OCI-LY1 (cell line): Measurements from ENCODE around the gene GALNT17.

Experiments
- H2AFZ ChIP-seq: fragments of 200-600 bp; sonication (generic), shearing (Covaris generic); 2 replicates; pipeline ENCODE4 v1.6.0; 2014; ENCODE audit warnings: antibody characterized with exemption, mild to moderate bottlenecking, low read length
- H3F3A ChIP-seq: fragments of 200-600 bp; sonication (generic), shearing (Covaris generic); 2 replicates; pipeline ENCODE4 v1.6.0; 2014; ENCODE audit warnings: mild to moderate bottlenecking, antibody characterized with exemption, low read length, moderate library complexity; ENCODE audit not compliant: insufficient read depth
- H3K27ac ChIP-seq: fragments of 200-600 bp; sonication (generic); 2 replicates; pipeline ENCODE4 v1.5.1; 2014; ENCODE audit warnings: low read length, mixed run types, mild to moderate bottlenecking, low read depth; ENCODE audit not compliant: poor library complexity, severe bottlenecking
- H3K27me3 ChIP-seq: fragments of 200-600 bp; sonication (generic); 2 replicates; pipeline ENCODE4 v1.6.0; 2014; ENCODE audit warnings: antibody characterized with exemption, mild to moderate bottlenecking, low read length, moderate library complexity; ENCODE audit not compliant: insufficient read depth
- H3K36me3 ChIP-seq: fragments of 200-600 bp; sonication (generic); 2 replicates; pipeline ENCODE4 v1.6.1; 2014; ENCODE audit warnings: mild to moderate bottlenecking, antibody characterized with exemption, low read length, moderate library complexity, mixed read lengths; ENCODE audit not compliant: insufficient read depth
- H3K4me1 ChIP-seq: fragments of 200-600 bp; sonication (generic); 2 replicates; pipeline ENCODE4 v1.5.1; 2014; ENCODE audit warnings: mild to moderate bottlenecking, low read length, moderate library complexity; ENCODE audit not compliant: insufficient read depth, severe bottlenecking
- H3K4me2 ChIP-seq: fragments of 200-600 bp; sonication (generic), shearing (Covaris generic); 2 replicates; pipeline ENCODE4 v1.6.1; 2014; ENCODE audit warnings: low read length
- H3K4me3 ChIP-seq: fragments of 200-600 bp; sonication (generic); 2 replicates; pipeline ENCODE4 v1.5.1; 2014; ENCODE audit warnings: low read length, low read depth, mild to moderate bottlenecking, mixed read lengths; ENCODE audit not compliant: poor library complexity, severe bottlenecking
- H3K79me2 ChIP-seq: fragments of 200-600 bp; shearing (Covaris generic); 2 replicates; pipeline ENCODE4 v1.6.1; 2016; ENCODE audit warnings: mixed run types, low read length, mixed read lengths; ENCODE audit not compliant: insufficient read depth
- H3K9ac ChIP-seq: fragments of 200-600 bp; sonication (generic), shearing (Covaris generic); 2 replicates; pipeline ENCODE4 v1.6.1; 2014; ENCODE audit warnings: mild to moderate bottlenecking, low read length, mixed read lengths
- H3K9me2 ChIP-seq: fragments of 200-600 bp; sonication (generic), shearing (Covaris generic); 2 replicates; pipeline ENCODE4 v1.6.1; 2014; ENCODE audit warnings: low read depth, mild to moderate bottlenecking, low read length, mixed read lengths
- H3K9me3 ChIP-seq: fragments of 200-600 bp; shearing (Covaris generic); 2 replicates; pipeline ENCODE4 v1.6.1; 2014; ENCODE audit warnings: low read length, mixed read lengths
- H4K20me1 ChIP-seq: fragments of 200-600 bp; sonication (generic), shearing (Covaris generic); 2 replicates; pipeline ENCODE4 v1.6.0; 2016; ENCODE audit warnings: mild to moderate bottlenecking, low read length; ENCODE audit not compliant: insufficient read depth
- EZH2 ChIP-seq: fragments of 200-600 bp; sonication (generic), shearing (Covaris generic); IDR thresholded peaks from 2 replicates; pipeline ENCODE4 v1.8.0; 2017; ENCODE audit warnings: borderline replicate concordance, mixed run types, mild to moderate bottlenecking, antibody characterized with exemption, low read length, moderate library complexity, mixed read lengths
- TF ChIP-seq, protein P1 (sequence below): fragments of 200-600 bp; sonication (generic), shearing (Covaris generic); IDR thresholded peaks from 2 replicates; pipeline ENCODE4 v1.5.1; 2017; ENCODE audit warnings: mild to moderate bottlenecking, antibody characterized with exemption, low read length, moderate library complexity, mixed read lengths

GALNT17 gene

DNA sequence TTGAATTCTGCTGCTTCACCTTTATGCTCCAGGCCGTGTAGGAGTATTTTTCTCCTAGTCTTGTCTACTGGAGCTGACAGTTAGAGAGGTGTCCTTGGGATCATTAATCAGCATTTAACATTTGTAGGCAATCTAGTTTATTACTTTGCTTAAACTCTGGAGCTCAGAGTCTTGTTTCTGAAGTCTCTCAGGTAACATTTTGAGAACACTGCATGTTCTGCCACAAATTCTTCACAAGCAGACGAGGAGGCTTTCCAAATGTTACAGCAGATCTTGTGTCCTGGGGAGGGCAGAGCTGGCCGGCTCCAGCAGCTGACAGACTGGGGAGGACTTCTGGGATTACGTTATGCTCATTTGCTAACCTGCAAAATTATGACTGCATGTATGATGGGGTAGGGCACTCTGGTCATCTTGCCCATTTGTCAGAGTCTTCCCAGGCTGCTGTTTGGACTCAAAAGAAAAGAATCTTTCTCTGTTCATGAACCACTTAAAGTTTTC is 50.5 kb downstream of the GALNT17 start:
- Histone ChIP-seq H3K27ac (no peak overlapping the region), H3K4me2 (no peak overlapping the region), H3K79me2 (no peaks in the 10 kb centered on the region), H3F3A (no peaks in the 10 kb centered on the region), H3K4me1 (no peaks in the 10 kb centered on the region), H3K9me3 (no peaks in the 10 kb centered on the region), H4K20me1 (no peaks in the 10 kb centered on the region), H3K9me2 (no peaks in the 10 kb centered on the region), H2AFZ (no peak overlapping the region), H3K27me3 (no peaks in the 10 kb centered on the region), H3K9ac (no peak overlapping the region), H3K4me3 (no peak overlapping the region), H3K36me3 (no peaks in the 10 kb centered on the region)
- no peak for TF ChIP-seq EZH2
- TF ChIP-seq, protein P1, sequence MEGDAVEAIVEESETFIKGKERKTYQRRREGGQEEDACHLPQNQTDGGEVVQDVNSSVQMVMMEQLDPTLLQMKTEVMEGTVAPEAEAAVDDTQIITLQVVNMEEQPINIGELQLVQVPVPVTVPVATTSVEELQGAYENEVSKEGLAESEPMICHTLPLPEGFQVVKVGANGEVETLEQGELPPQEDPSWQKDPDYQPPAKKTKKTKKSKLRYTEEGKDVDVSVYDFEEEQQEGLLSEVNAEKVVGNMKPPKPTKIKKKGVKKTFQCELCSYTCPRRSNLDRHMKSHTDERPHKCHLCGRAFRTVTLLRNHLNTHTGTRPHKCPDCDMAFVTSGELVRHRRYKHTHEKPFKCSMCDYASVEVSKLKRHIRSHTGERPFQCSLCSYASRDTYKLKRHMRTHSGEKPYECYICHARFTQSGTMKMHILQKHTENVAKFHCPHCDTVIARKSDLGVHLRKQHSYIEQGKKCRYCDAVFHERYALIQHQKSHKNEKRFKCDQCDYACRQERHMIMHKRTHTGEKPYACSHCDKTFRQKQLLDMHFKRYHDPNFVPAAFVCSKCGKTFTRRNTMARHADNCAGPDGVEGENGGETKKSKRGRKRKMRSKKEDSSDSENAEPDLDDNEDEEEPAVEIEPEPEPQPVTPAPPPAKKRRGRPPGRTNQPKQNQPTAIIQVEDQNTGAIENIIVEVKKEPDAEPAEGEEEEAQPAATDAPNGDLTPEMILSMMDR: no peak

DNA sequence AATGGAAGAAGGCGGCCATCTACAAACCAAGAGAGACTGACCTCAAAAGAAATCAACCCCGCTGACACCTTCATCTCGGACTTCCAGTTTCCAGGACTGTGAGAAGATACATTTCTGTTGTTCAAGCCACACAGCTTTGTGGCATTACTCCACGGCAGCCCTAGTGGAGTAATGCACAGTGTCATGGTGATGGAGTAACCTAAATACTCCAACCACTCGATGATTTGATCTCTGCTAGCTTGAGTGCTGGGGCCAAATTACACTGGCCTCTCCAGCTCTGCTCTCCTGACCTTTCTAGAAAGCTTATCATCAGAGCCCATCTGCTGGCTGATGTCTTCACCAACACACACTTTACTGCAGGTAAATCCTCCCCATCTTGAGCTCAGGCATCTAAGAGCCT is 52.2 kb downstream of the GALNT17 start:
- H3K4me1 ChIP-seq: no peaks in the 10 kb centered on the region
- H3K9me3 ChIP-seq: no peaks in the 10 kb centered on the region
- H3K27ac ChIP-seq: no peak overlapping the region
- no peaks in the 10 kb centered on the region for H3K27me3 ChIP-seq
- no peaks in the 10 kb centered on the region for H3F3A ChIP-seq
- no peak overlapping the region for H2AFZ ChIP-seq
- TF ChIP-seq EZH2: no peak
- TF ChIP-seq, protein P1: no peak
- no peaks in the 10 kb centered on the region for H3K36me3 ChIP-seq
- no peaks in the 10 kb centered on the region for H3K79me2 ChIP-seq
- no peak overlapping the region for H3K4me3 ChIP-seq
- H3K9me2 ChIP-seq: no peaks in the 10 kb centered on the region
- H4K20me1 ChIP-seq: no peaks in the 10 kb centered on the region
- H3K9ac ChIP-seq: no peak overlapping the region
- no peak overlapping the region for H3K4me2 ChIP-seq

DNA sequence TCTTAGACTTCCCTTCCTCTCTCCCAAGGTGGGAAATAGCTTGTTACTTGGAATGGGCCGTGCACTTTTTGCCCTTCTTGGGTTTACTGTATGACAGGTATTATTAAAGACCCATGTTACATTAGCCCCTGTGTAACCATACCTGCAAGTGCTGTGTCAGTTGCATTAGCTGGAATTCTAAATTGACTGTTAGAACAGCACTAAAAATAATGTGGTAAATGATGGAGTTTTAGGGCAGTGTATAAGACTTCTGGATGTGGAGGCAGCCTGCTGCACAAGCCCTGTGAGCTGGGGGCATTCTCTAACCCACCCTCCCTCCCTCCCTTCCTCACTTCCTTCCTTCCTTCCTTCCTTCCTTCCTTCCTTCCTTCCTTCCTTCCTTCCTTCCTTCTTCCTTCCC is 52.7 kb downstream of the GALNT17 start:
- Histone ChIP-seq H4K20me1 (no peaks in the 10 kb centered on the region), H3K4me1 (no peaks in the 10 kb centered on the region), H3K4me2 (no peak overlapping the region), H3K9me2 (no peaks in the 10 kb centered on the region), H3K9ac (no peak overlapping the region), H3K9me3 (no peaks in the 10 kb centered on the region), H3K27me3 (no peaks in the 10 kb centered on the region), H2AFZ (no peak overlapping the region), H3F3A (no peaks in the 10 kb centered on the region), H3K4me3 (no peak overlapping the region), H3K27ac (no peak overlapping the region), H3K79me2 (no peaks in the 10 kb centered on the region), H3K36me3 (no peaks in the 10 kb centered on the region)
- no peak for TF ChIP-seq EZH2
- TF ChIP-seq, protein P1: no peak
